Measurements from ENCODE around the gene KRTAP15-1.
A peak's percentile ranks its signal among the peaks of the same experiment; 100 is the strongest.

The KRTAP15-1 gene
- long read RNA-seq: 0 reads

GRCh38 chr21:30439975-30440374 lies at the start of gene KRTAP15-1:
TSS of gene KRTAP15-1 (plus strand) at chr21:30440275. CDS start at chr21:30440328, 53 bp downstream.
- no peak for TF ChIP-seq GABPA (IDR thresholded peaks at IDR 0.05; ENCODE audit: low read depth)
- TF ChIP-seq POLR2AphosphoS5 (IDR thresholded peaks at IDR 0.05; ENCODE audit: low read depth): no peak
- Histone ChIP-seq H3K4me3 (replicated peaks; ENCODE audit: insufficient read depth, low read length) (no peak within 1 kb of the TSS), H3K27ac (replicated peaks) (no peak within 1 kb of the TSS), H3K27me3 (ENCODE audit: insufficient read depth, poor library complexity, severe bottlenecking) (no peaks in the 10 kb centered on the region)
- no peak for DNase-seq (ENCODE audit: low read depth in 1 of 2, low spot score in 1 of 2)

- DNase-seq (ENCODE audit: low read depth in 1 of 2, low spot score in 1 of 2): no peak
- H3K4me3 ChIP-seq (replicated peaks; ENCODE audit: insufficient read depth, low read length): no peak overlapping the region
- TF ChIP-seq GABPA (IDR thresholded peaks at IDR 0.05; ENCODE audit: low read depth) (no peak), SPI1 (IDR thresholded peaks at IDR 0.05; ENCODE audit: borderline replicate concordance, low read depth) (no peak), REST (IDR thresholded peaks at IDR 0.05; ENCODE audit: insufficient replicate concordance, low read depth) (no peak), POLR2AphosphoS5 (IDR thresholded peaks at IDR 0.05; ENCODE audit: low read depth) (no peak), CTCF (IDR thresholded peaks at IDR 0.05; ENCODE audit: insufficient read depth, low read length) (no peak)
Observed at GRCh38 chr21:30391492-30392025, 48.5 kb upstream of the KRTAP15-1 start.

GRCh38 chr21:30395731-30396130 lies 44.3 kb upstream of the KRTAP15-1 start, which contains the start of gene KRTAP13-1:
TSS of gene KRTAP13-1 (plus strand) at chr21:30396031. CDS start at chr21:30396087, 56 bp downstream.
- Histone ChIP-seq H3K27ac (replicated peaks) (no peak within 1 kb of the TSS), H3K27me3 (ENCODE audit: insufficient read depth, poor library complexity, severe bottlenecking) (no peaks in the 10 kb centered on the region), H3K4me3 (replicated peaks; ENCODE audit: insufficient read depth, low read length) (no peak within 1 kb of the TSS)
- no peak for DNase-seq (ENCODE audit: low read depth in 1 of 2, low spot score in 1 of 2)
- TF ChIP-seq SPI1 (IDR thresholded peaks at IDR 0.05; ENCODE audit: borderline replicate concordance, low read depth) (no peak), CTCF (IDR thresholded peaks at IDR 0.05; ENCODE audit: insufficient read depth, low read length) (no peak), POLR2AphosphoS5 (IDR thresholded peaks at IDR 0.05; ENCODE audit: low read depth) (no peak), GABPA (IDR thresholded peaks at IDR 0.05; ENCODE audit: low read depth) (no peak), REST (IDR thresholded peaks at IDR 0.05; ENCODE audit: insufficient replicate concordance, low read depth) (no peak)

More at GRCh38 chr21:30391492-30392025, 48.5 kb upstream of the KRTAP15-1 start:
- Histone ChIP-seq H3K27ac (replicated peaks) (no peak overlapping the region), H3K27me3 (ENCODE audit: insufficient read depth, poor library complexity, severe bottlenecking) (no peaks in the 10 kb centered on the region)

GRCh38 chr21:30408782-30409494 lies 31.1 kb upstream of the KRTAP15-1 start:
- no peak overlapping the region for H3K4me3 ChIP-seq (replicated peaks; ENCODE audit: insufficient read depth, low read length)
- peak; percentile 15 to 60 for DNase-seq (ENCODE audit: low read depth in 1 of 2, low spot score in 1 of 2)

More at GRCh38 chr21:30408782-30409494, 31.1 kb upstream of the KRTAP15-1 start:
- no peak for TF ChIP-seq SPI1 (IDR thresholded peaks at IDR 0.05; ENCODE audit: borderline replicate concordance, low read depth)
- no peak for TF ChIP-seq POLR2AphosphoS5 (IDR thresholded peaks at IDR 0.05; ENCODE audit: low read depth)
- peak; percentile 44 for TF ChIP-seq CTCF (IDR thresholded peaks at IDR 0.05; ENCODE audit: insufficient read depth, low read length)
- TF ChIP-seq REST (IDR thresholded peaks at IDR 0.05; ENCODE audit: insufficient replicate concordance, low read depth): no peak
- no peak for TF ChIP-seq GABPA (IDR thresholded peaks at IDR 0.05; ENCODE audit: low read depth)
- Histone ChIP-seq H3K27ac (replicated peaks) (no peak overlapping the region), H3K27me3 (ENCODE audit: insufficient read depth, poor library complexity, severe bottlenecking) (no peaks in the 10 kb centered on the region)

All from HL-60 (cell line).